Body of pancreas (tissue), 4 donors: ENCODE data around the gene QKI. TPM values are rescaled to one million over a fixed set of nuclear protein-coding genes. Genes with fewer than 3 reads are reported as not detected.

Experiments used
- ATAC-seq: fragments of 150-250 bp; one replicate; pipeline ENCODE4 v1.9.1; 2016
- DNase-seq, 4 donors: peaks; one replicate each; pipeline ENCODE4 v3.0.0-alpha.2; 2019
- H3K27ac ChIP-seq, 4 donors: fragments of 200-600 bp; sonication (generic); 1 replicate in 3 of 4; 2 replicates in 1 of 4; pipeline versions ENCODE4 v1.5.1 to v1.6.1; 2016 to 2019; ENCODE audit warnings: mild to moderate bottlenecking in 1 of 4, mixed read lengths in 1 of 4, moderate library complexity in 1 of 4
- H3K27me3 ChIP-seq, 2 donors: fragments of 200-600 bp; sonication (generic); one replicate each; pipeline ENCODE4 v1.6.0; 2016; ENCODE audit warnings: mild to moderate bottlenecking in 1 of 2
- H3K36me3 ChIP-seq, 2 donors: fragments of 200-600 bp; sonication (generic); replicated peaks in 1 of 2; 2 replicates each; pipeline ENCODE4 v1.5.1; 2016; ENCODE audit warnings: low read depth in 2 of 2; ENCODE audit not compliant: insufficient read depth in 1 of 2
- H3K4me1 ChIP-seq: fragments of 200-600 bp; sonication (generic); one replicate; pipeline ENCODE4 v1.6.0; 2016
- H3K4me3 ChIP-seq, 2 donors: fragments of 200-600 bp; sonication (generic); 1 replicate in 1 of 2; 2 replicates in 1 of 2; pipeline ENCODE4 v1.5.1; 2016 to 2019
- H3K9me3 ChIP-seq, 3 donors: fragments of 200-600 bp; sonication (generic); 1 replicate in 2 of 3; 2 replicates in 1 of 3; pipeline ENCODE4 v1.5.1; 2016
- CTCF ChIP-seq, 7 experiments: fragments of 450-650 bp in 4 of 7; fragments of 200-600 bp in 3 of 7; sonication (generic) in 3 of 7; IDR thresholded peaks; one replicate each; pipeline ENCODE4 v1.5.1; 2016 to 2019; ENCODE audit warnings: antibody characterized with exemption in 7 of 7
- POLR2A ChIP-seq, 3 donors: fragments of 450-650 bp; IDR thresholded peaks; one replicate each; pipeline ENCODE4 v1.6.1; 2016; ENCODE audit warnings: antibody characterized with exemption in 3 of 3, mild to moderate bottlenecking in 2 of 3
- WGBS, 2 donors: methylation state at CpG; one replicate each; pipeline ENCODE4 v1.1.5; 2017; 5-methylcytosine and 5-hydroxymethylcytosine counted together
- intact Hi-C: fragments of 100-400 bp; cut with DNase I; formaldehyde crosslinking; loops from one replicate; pipeline ENCODE4 v1.15.1; 2023
- total RNA-seq, 2 donors: library from RNA; depleted of rRNA; stranded (reverse); fragments of >200 nt; gene quantifications; one replicate each; pipeline ENCODE4 v1.1.0, GENCODE V29; 2016

QKI gene
- total RNA-seq, 2 donors from 2014 or later: 60.4 to 61.3 TPM

- no peak overlapping the region for H3K4me3 ChIP-seq
- TF ChIP-seq POLR2A (IDR thresholded peaks at IDR 0.05) (no peak), CTCF (IDR thresholded peaks at IDR 0.05) (no peak)
- no peaks in the 10 kb centered on the region for H3K9me3 ChIP-seq
- peaks cover 55% of the 10 kb centered on the region for H3K4me1 ChIP-seq
- WGBS, 2 donors: 97 to 100% methylated on average over 3 of the region's 3 CpGs
- H3K36me3 ChIP-seq: no peaks in the 10 kb centered on the region
- H3K27ac ChIP-seq: no peak overlapping the region
- DNase-seq: no peak
- intact Hi-C loops: no loop called here
- no peaks in the 10 kb centered on the region for H3K27me3 ChIP-seq
- no peak for ATAC-seq
These were observed 112.8 kb downstream of the QKI start for GRCh38 chr6:163527291-163527690.

GRCh38 chr6:163529605-163530004 lies 115.1 kb downstream of the QKI start:
- intact Hi-C loops: no loop called here
- Histone ChIP-seq H3K4me3 (no peak overlapping the region), H3K4me1 (peaks cover 69% of the 10 kb centered on the region), H3K36me3 (no peaks in the 10 kb centered on the region), H3K27me3 (no peaks in the 10 kb centered on the region), H3K27ac (no peak overlapping the region), H3K9me3 (no peaks in the 10 kb centered on the region)
- DNase-seq: no peak
- no peak for ATAC-seq
- TF ChIP-seq POLR2A (IDR thresholded peaks at IDR 0.05) (no peak), CTCF (IDR thresholded peaks at IDR 0.05) (no peak)
- WGBS, 2 donors: 42 to 45% methylated on average over 3 of the region's 3 CpGs

- no peaks in the 10 kb centered on the region for H3K36me3 ChIP-seq
- ATAC-seq (no peak), DNase-seq (no peak)
- no peaks in the 10 kb centered on the region for H3K9me3 ChIP-seq
- no peak overlapping the region for H3K27ac ChIP-seq
- intact Hi-C loops: no loop called here
- H3K27me3 ChIP-seq: no peaks in the 10 kb centered on the region
- H3K4me3 ChIP-seq: no peak overlapping the region
- peaks cover 69% of the 10 kb centered on the region for H3K4me1 ChIP-seq
- WGBS, 2 donors: 76 to 83% methylated on average over 3 of the region's 3 CpGs
- TF ChIP-seq CTCF (IDR thresholded peaks at IDR 0.05) (no peak), POLR2A (IDR thresholded peaks at IDR 0.05) (no peak)
These were observed 115.9 kb downstream of the QKI start for GRCh38 chr6:163530406-163530805.

GRCh38 chr6:163531122-163531521 lies 116.6 kb downstream of the QKI start:
- H3K4me1 ChIP-seq: peaks cover 63% of the 10 kb centered on the region
- 84% methylated on average over 2 of the region's 2 CpGs for WGBS, 2 donors

More at GRCh38 chr6:163531122-163531521, 116.6 kb downstream of the QKI start:
- no peaks in the 10 kb centered on the region for H3K9me3 ChIP-seq
- no peak overlapping the region for H3K27ac ChIP-seq
- no peak overlapping the region for H3K4me3 ChIP-seq
- TF ChIP-seq POLR2A (IDR thresholded peaks at IDR 0.05) (no peak), CTCF (IDR thresholded peaks at IDR 0.05) (no peak)
- ATAC-seq: no peak
- no peak for DNase-seq
- intact Hi-C loops: no loop called here
- no peaks in the 10 kb centered on the region for H3K36me3 ChIP-seq
- no peaks in the 10 kb centered on the region for H3K27me3 ChIP-seq
